GM10847 (cell line): ENCODE data around the gene GDF10.

Experiments
- POLR2A ChIP-seq: IDR thresholded peaks from 2 replicates; pipeline ENCODE4 v1.6.1; 2011; ENCODE audit not compliant: insufficient read length; ENCODE audit errors: extremely low read depth

The GDF10 gene

DNA sequence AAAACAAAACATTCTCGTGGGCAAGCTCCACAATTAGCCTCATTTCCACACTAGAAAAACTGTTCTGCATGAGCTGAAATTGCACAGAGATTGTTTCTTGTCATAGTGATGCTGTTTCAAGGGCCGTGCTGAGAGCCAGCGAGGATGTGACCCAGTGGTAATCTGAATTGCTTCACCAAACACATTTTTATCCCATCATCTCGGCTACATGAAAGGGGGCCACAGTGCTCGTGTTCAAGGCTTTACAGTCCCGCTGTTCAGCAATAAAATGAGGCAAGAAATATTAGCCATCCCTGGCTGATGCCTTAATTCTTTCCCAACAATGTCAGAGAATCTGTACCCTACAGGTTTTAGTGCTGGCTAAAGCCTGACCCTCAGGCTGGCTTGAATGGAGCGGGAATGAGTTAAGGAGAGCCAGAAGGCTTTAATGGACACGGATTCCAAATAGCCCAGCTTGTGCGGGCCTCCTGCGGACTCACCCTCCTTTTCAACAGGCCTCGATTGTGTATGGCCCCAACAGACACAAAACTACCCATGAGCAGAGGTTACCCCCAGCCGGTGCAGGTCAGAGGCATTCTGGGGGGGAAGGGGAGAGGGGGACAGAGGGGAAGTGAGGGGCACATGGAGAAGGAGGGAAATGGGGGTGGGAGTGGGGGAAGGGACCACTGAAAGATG is 2.0 kb upstream of the GDF10 start:
- no peak for TF ChIP-seq POLR2A

DNA sequence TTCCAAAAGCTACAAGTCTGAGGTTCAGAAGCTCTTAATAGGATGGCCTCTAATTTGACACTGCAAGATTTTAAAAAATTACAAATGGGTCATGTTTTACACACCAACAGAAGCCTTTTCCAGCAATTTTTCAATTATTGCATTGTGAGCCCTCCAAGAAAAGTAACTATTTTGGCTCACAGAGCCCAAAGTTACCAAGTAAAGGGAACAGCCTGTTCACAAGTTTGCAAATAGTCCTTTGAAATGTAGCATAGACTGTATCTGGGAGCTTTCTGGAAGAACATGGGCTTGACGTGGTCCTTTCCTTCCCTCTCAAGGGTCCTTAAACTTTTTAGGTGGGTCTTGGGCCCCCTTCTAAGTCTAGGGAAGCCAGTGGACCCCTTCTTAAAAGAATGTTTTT is 1.3 kb upstream of the GDF10 start:
- no peak for TF ChIP-seq POLR2A

DNA sequence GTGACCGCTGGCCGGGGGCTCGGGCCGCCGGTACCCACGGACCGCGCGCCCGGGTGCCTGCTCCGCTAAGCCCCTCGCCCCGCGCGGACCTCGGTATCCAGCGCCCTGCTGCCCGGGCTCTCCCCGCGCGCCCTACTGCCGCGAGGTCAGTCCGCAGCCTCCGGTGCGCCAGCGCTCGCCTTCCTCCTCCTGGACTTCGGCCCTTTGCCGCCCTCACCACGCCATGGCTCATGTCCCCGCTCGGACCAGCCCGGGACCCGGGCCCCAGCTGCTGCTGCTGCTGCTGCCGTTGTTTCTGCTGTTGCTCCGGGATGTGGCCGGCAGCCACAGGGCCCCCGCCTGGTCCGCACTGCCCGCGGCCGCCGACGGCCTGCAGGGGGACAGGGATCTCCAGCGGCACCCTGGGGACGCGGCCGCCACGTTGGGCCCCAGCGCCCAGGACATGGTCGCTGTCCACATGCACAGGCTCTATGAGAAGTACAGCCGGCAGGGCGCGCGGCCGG is 483 bp downstream of the GDF10 start:
- no peak for TF ChIP-seq POLR2A

DNA sequence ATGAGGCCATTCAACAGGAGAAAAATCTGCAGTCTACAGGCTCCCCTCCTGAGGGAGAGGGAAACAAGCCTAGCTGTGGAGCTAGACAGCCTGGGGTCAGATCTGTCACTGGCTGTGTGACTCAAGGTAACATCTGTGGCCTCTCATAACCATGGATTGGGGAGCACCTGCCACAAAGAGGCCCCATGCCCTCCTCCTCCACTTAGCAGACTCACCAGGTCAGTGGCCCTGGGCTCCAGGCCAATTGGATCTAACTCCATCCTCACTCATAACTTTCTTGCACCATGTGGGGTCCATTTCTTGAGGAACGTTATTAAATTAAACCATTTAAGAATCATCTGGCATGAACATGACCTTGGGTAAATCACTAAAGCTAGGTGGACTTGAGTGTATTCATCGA is 1.8 kb downstream of the GDF10 start:
- no peak for TF ChIP-seq POLR2A

DNA sequence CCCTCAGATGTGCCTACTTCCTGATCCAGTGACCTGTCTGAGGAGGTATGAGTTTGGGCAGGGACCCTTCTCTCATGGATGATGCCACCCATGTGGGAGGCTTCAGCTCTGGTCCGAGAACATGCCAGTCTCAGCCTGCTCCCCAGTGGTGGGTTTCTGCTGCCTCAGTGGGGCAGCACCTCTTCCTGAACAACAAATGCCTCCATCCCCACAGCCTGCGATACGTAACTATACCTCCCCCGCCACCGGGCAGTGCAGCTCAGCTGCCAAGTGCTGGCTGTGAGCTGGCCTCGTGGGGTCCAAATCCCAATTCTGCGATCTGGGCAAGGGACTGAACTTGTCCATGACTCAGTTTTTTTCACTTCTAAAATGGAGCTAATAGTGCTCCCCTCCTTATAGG is 3.1 kb downstream of the GDF10 start:
- no peak for TF ChIP-seq POLR2A

DNA sequence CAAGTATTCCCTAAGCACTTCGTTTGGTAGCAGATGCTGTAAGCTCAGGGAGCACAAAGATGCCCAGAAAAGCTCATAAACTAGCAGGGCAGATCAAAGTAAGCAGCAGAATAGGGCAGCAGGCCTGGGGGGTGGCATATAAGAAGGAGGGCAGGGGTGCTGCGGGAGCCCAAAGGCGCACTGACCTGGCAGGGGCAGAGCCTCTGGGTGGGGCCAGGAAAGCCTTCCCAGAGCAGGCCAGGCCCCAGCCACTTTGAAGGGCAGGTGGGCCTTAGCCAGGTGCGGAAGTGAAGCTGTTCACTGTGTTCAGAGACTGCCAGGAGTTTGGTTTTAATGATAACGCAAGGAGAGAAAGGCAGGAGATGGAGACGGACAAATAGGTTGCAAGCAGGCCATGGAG is 3.9 kb downstream of the GDF10 start:
- no peak for TF ChIP-seq POLR2A

DNA sequence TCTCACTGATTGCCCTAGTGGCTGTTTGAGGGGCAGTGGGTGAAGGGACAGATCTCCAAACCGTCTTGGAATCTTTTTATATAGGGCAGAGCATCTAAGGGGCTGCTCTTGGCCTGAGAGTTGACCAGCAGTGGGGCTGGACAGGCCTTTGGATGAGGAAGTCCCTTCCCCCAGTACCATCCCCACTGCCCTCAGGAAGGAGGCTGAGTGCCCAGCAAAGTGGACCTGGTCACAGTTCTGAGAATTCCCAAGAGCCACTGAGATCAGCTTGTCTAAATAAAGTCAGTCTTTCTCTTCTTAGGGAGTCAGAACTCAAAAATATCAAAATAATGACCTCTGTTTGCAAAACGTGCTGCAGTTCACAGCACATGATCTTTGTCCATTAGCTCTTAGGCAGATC is 5.6 kb downstream of the GDF10 start:
- no peak for TF ChIP-seq POLR2A

DNA sequence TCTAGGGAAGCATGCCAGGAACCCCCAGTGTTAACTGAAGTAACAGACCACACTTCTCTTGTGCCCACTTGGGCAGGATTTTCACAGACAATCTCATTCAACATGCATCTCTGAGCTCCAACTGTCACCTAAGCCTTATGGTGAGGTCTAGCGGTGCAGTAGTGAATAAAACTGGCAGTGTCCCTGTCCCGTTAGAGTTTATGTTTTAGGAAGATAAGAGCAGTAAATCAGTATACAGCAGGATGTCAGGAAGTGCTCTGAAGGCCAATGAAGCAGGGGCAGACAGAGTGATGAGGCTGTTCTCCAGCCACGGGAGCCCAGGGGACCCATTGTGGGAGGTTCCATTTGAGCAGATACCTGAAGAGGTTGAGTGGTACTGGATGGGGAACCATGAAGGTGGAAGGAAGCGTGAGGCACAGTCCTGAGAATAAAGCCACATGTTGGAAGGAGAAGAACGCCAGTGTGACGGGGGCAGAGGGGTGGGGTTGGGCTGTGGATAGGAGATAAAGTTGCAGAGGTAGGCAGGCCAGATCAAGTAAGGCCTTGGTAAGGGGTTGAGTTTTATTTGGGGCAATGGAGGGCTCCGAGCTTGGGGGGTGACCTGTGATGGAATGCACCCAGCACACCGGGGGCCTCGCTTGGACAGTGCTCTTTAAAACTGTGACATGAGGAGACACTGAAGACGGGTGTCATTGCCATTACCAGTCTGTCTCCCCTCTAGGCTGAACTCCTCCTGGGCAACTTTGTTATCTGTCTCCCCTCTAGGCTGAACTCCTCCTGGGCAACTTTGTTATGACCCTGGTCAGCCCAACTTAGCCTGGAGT is 6.6 kb downstream of the GDF10 start:
- TF ChIP-seq POLR2A: no peak

DNA sequence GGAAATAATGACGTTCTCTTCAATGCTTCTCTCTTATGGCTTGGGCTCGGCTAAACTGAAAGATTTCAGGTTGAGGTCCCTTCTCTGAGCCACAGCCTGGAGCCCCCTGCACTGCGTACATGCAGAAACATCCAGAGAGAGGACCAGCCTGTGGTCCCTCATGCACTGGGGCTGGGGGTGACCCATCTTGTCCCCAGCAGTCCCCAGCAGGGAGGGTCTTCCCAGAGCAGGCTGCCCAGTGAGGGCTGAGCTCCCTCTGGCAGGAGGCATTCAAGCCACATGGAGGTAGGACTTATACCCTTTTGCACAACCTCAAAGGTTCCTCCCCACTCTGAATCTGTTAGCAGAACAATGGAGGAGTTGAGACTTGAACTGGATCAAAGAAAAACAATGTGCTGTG is 7.4 kb downstream of the GDF10 start:
- TF ChIP-seq POLR2A: no peak

DNA sequence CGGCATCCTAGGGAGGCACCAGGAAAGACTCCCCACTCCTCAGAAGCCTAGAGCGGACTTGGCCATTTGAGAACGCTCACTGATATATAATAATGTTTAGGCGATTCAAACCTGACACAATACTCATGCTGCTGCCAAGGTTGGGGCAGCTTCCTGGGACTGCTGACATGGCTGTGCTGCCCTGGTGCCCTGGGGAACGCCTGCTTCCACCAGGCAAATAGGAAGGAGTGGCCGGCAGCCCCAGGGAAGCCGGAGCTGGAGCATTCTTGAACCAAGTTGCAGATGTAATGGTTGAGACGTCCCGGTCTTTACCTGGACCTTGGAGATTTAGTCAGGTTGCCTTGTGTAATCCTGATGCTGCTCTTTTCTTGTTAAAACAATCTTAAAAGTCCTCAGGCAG is 8.8 kb downstream of the GDF10 start:
- no peak for TF ChIP-seq POLR2A

DNA sequence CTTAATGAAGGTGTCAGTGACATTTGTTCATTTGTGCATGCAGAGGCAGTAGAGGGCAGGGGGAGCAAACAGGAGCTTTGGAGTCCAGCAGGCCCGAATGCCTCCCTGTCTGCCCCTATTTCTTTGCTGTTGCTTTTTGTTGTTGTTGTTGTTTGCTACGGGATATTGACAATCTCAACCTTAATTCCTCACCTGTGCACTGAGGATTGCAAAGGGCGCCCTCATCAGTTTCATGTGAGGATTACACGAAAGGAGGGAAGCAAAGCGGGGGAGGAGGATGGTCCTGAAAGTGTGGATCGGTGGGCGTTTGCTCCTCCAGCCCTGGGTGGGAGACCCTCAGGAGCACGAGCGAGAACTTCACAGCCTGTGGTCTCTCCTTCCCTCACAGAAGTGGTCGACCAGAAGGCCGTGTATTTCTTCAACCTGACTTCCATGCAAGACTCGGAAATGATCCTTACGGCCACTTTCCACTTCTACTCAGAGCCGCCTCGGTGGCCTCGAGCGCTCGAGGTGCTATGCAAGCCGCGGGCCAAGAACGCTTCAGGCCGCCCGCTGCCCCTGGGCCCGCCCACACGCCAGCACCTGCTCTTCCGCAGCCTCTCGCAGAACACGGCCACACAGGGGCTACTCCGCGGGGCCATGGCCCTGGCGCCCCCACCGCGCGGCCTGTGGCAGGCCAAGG is 9.6 kb downstream of the GDF10 start:
- no peak for TF ChIP-seq POLR2A

DNA sequence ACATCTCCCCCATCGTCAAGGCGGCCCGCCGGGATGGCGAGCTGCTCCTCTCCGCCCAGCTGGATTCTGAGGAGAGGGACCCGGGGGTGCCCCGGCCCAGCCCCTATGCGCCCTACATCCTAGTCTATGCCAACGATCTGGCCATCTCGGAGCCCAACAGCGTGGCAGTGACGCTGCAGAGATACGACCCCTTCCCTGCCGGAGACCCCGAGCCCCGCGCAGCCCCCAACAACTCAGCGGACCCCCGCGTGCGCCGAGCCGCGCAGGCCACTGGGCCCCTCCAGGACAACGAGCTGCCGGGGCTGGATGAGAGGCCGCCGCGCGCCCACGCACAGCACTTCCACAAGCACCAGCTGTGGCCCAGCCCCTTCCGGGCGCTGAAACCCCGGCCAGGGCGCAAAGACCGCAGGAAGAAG is 10.1 kb downstream of the GDF10 start:
- TF ChIP-seq POLR2A: no peak

DNA sequence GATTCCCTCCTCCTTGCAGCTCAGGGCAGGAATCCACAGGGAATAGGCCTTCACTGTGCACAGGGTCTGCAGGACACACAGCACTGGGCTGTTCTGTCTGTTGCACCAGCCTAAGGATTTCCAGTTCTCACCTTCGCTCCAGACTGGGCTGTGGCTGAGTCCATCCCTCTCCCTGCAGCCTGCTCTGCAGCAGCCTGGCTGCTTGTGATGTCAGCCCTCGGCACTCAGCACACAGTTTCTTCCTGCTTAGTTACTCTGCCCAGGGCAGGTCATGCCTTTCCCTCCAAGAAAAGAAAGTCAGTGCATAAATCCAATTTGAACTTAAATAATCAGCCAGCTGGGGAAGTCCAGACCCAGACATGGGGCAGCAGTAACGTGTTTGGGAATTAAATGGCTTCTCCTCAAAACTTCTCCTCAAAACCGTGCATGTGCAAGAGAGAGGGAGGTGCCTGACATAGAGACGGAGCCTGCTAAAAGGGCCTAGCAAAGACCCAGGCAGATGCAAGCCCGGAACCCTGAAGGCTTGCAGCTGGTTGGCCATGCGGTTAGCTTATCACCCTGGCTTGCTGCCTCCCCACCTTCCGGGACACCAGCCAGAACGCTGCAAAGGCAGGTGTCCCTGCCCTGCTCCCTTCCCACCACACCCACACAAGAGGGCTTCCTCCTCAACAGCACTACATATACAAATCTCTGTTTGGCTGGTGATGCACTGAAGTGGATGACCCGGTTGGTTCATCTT is 11.4 kb downstream of the GDF10 start:
- TF ChIP-seq POLR2A: no peak

DNA sequence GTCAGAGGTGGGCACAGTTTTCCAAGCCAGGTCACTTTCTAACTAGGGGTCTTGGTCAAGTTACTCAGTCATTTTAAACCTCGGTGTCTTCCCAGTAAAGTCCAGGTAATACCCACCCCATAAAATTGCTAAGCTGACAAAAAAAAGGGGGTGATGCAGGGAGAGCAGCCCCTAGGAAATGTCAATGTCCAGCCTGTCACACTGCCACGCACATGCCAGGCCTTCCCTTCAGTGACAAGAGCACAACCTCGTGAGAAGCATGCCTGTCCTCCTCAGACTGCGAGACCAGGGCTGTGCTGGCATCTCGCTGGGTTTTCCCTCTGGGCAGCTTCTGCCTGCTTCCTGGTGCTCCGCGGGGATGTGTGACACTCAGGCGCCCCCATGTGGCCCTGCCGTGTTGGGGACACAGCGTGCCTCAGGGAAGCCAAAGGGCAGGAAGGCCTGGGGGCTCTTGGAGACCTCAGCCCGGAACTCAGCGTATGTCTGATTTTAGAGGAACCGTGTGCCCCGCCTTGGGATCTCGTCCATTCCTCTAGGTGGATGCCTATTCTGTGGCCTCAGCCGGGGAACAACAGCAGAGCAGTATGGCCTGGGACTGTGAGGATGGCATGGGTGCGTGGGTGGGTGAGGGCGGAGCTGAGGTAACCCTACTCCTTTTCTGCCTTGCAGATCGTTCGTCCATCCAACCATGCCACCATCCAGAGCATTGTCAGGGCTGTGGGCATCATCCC is 12.1 kb downstream of the GDF10 start:
- no peak for TF ChIP-seq POLR2A

DNA sequence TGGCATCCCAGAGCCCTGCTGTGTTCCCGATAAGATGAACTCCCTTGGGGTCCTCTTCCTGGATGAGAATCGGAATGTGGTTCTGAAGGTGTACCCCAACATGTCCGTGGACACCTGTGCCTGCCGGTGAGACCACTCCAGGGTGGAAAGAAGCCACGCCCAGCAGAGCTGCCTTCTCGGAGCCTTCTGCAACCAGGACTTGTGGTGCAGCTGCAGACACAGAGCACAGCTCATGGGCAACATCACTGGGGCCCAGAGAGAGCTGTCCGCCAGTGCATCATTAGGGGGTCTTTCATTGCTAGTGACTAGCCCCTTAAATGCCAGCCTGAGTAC is 12.6 kb downstream of the GDF10 start:
- no peak for TF ChIP-seq POLR2A

DNA sequence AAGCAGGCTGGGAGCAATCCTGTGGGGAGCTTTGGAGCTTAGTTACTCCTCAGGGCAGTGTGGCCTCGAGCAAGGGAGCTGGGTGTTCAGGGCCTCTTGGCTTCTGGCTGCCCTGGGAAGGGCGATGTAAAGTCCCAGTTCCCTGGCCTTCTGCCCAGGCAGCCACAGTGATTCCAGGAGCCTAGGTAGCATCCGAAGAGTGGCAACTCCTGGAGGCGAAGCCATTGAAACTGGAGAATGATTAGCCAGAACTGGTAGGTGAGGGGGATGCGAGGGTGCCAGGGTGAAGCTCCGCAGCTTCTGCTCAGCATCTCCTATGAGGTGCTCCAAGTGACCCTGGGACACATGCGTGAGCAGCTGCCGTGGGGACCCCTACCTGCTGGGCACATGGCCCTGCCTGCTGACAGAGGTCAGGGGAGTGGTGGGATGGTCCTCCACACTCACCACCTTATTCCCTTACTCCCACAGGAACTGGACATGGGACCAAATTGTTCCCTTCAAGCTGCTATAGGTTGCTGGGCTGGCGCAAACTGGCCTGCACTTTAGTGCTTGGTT is 14.5 kb downstream of the GDF10 start:
- no peak for TF ChIP-seq POLR2A
